Left lobe of liver (tissue), 2 donors: ENCODE data around the gene HIVEP3. TPM values are rescaled to one million over a fixed set of nuclear protein-coding genes. Genes with fewer than 3 reads are reported as not detected.

Experiments used
- ATAC-seq: fragments of 200-7000 bp; cut with Tn5 transposase; one replicate; pipeline ENCODE4 v1.9.1; 2020; ENCODE audit warnings: mild to moderate bottlenecking, moderate library complexity
- DNase-seq: peaks from one replicate; pipeline ENCODE4 v3.0.0-alpha.2; 2020; ENCODE audit warnings: low spot score
- total RNA-seq: library from RNA; stranded (reverse); gene quantifications from one replicate; pipeline ENCODE4 v1.2.1, GENCODE V29; 2021
- donor health status: DM: no; HTN: no; CAD: no; lungs with moderate emphysema.
- donor health status: DM: no; HTN: yes; CAD: no.

HIVEP3 gene
- total RNA-seq, 1 donor from 2014 or later, result 2.6 TPM

- ATAC-seq (no peak), DNase-seq (no peak)
Measured at GRCh38 chr1:41819843-41820242, 98.9 kb downstream of the HIVEP3 start.

GRCh38 chr1:41819069-41819468 is 99.7 kb downstream of the HIVEP3 start:
- DNase-seq, result no peak
- ATAC-seq, result no peak

- DNase-seq, result no peak
- no peak for ATAC-seq
Measured at GRCh38 chr1:41816061-41816460, 102.7 kb downstream of the HIVEP3 start.

GRCh38 chr1:41813755-41814745 is 104.7 kb downstream of the HIVEP3 start:
- ATAC-seq (peak; percentile 46), DNase-seq (no peak)

GRCh38 chr1:41813226-41813625 is 105.5 kb downstream of the HIVEP3 start:
- ATAC-seq (no peak), DNase-seq (no peak)

- no peak for DNase-seq
- ATAC-seq, result no peak
Measured at GRCh38 chr1:41812453-41812852, 106.3 kb downstream of the HIVEP3 start.

GRCh38 chr1:41812051-41812450 is 106.7 kb downstream of the HIVEP3 start:
- ATAC-seq (peak; percentile 86), DNase-seq (no peak)

- no peak for ATAC-seq
- no peak for DNase-seq
Measured at GRCh38 chr1:41811051-41811795, 107.5 kb downstream of the HIVEP3 start.

GRCh38 chr1:41810446-41810845 is 108.3 kb downstream of the HIVEP3 start:
- peak; percentile 30 for ATAC-seq
- no peak for DNase-seq

- ATAC-seq (no peak), DNase-seq (no peak)
Measured at GRCh38 chr1:41809692-41810091, 109.0 kb downstream of the HIVEP3 start.

GRCh38 chr1:41807390-41807789 is 111.3 kb downstream of the HIVEP3 start:
- no peak for ATAC-seq

GRCh38 chr1:41806472-41807155 is 112.1 kb downstream of the HIVEP3 start:
- DNase-seq, result no peak
- no peak for ATAC-seq

More at GRCh38 chr1:41807390-41807789, 111.3 kb downstream of the HIVEP3 start:
- DNase-seq, result no peak

GRCh38 chr1:41805771-41806471 is 112.8 kb downstream of the HIVEP3 start:
- ATAC-seq, result no peak
- DNase-seq, result no peak

GRCh38 chr1:41804176-41804575 is 114.5 kb downstream of the HIVEP3 start:
- no peak for ATAC-seq
- no peak for DNase-seq

GRCh38 chr1:41803656-41804055 is 115.1 kb downstream of the HIVEP3 start:
- ATAC-seq (no peak), DNase-seq (no peak)

- peak; percentile 24 for ATAC-seq
Measured at GRCh38 chr1:41802532-41803501, 115.9 kb downstream of the HIVEP3 start.

GRCh38 chr1:41800311-41800829 is 118.4 kb downstream of the HIVEP3 start:
- DNase-seq (no peak), ATAC-seq (no peak)

More at GRCh38 chr1:41802532-41803501, 115.9 kb downstream of the HIVEP3 start:
- no peak for DNase-seq

GRCh38 chr1:41799723-41800122 is 119.0 kb downstream of the HIVEP3 start:
- ATAC-seq (no peak), DNase-seq (no peak)

GRCh38 chr1:41799205-41799604 is 119.5 kb downstream of the HIVEP3 start:
- no peak for DNase-seq
- no peak for ATAC-seq
